NT2/D1 (cell line): ENCODE data around the gene PCDHGA4.

Experiments used
- DNase-seq: peaks from one replicate; pipeline ENCODE4 v3.0.0-alpha.2; 2011; ENCODE audit warnings: low read depth, low spot score
- H3K27me3 ChIP-seq: 2 replicates; pipeline ENCODE4 v1.6.0; 2011; ENCODE audit warnings: mild to moderate bottlenecking; ENCODE audit not compliant: insufficient read length, insufficient read depth
- H3K36me3 ChIP-seq: 2 replicates; pipeline ENCODE4 v1.6.1; 2011; ENCODE audit warnings: mild to moderate bottlenecking, low read length, mixed read lengths; ENCODE audit not compliant: insufficient read depth, insufficient read length
- H3K4me1 ChIP-seq: 2 replicates; pipeline ENCODE4 v1.5.1; 2011; ENCODE audit not compliant: insufficient read depth, insufficient read length
- H3K4me3 ChIP-seq: 2 replicates; pipeline ENCODE4 v1.5.1; 2011; ENCODE audit warnings: low read depth; ENCODE audit not compliant: insufficient read length
- H3K9ac ChIP-seq: 2 replicates; pipeline ENCODE4 v1.6.0; 2011; ENCODE audit warnings: low read depth; ENCODE audit not compliant: insufficient read length
- H3K9me3 ChIP-seq: 2 replicates; pipeline ENCODE4 v1.5.1; 2011; ENCODE audit warnings: mild to moderate bottlenecking, low read length; ENCODE audit not compliant: insufficient read depth
- SUZ12 ChIP-seq: IDR thresholded peaks from 2 replicates; pipeline ENCODE4 v1.6.1; 2011; ENCODE audit not compliant: insufficient read length, insufficient read depth; ENCODE audit errors: extremely low read depth
- YY1 ChIP-seq: IDR thresholded peaks from 2 replicates; pipeline ENCODE4 v1.6.1; 2011; ENCODE audit not compliant: insufficient read length, insufficient read depth
- ZNF274 ChIP-seq: IDR thresholded peaks from 2 replicates; pipeline ENCODE4 v1.6.1; 2011; ENCODE audit warnings: mild to moderate bottlenecking, low read depth, low read length

Gene PCDHGA4

DNA sequence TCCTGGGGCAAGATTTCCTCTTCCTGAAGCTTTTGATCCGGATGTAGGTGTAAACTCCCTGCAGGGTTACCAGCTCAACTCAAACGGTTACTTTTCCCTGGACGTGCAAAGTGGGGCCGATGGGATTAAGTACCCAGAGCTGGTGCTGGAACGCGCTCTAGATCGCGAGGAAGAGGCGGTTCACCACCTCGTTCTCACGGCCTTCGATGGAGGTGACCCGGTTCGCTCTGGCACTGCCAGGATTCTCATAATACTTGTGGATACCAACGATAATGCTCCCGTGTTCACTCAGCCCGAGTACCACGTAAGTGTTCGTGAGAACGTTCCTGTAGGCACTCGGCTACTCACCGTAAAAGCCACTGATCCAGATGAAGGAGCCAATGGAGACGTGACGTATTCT, 820 bp downstream of the PCDHGA4 start:
- Histone ChIP-seq H3K4me3 (no peak overlapping the region), H3K9ac (no peak overlapping the region)

DNA sequence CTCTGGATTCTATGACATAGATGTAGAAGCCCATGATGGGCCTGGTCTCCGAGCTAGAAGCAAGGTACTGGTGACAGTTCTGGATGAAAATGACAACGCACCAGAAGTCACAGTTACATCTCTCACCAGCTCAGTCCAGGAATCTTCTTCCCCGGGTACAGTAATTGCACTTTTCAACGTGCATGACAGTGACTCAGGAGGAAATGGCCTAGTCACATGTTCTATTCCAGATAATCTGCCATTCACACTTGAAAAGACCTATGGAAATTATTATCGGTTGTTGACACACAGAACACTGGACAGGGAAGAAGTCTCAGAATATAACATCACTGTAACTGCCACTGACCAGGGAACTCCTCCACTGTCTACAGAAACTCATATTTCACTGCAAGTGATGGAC, 1.3 kb downstream of the PCDHGA4 start:
- TF ChIP-seq SUZ12: no peak
- no peak for TF ChIP-seq ZNF274
- no peak for TF ChIP-seq YY1
- peaks cover 42% of the 10 kb centered on the region for H3K9me3 ChIP-seq
- no peaks in the 10 kb centered on the region for H3K36me3 ChIP-seq
- H3K27me3 ChIP-seq: no peaks in the 10 kb centered on the region
- H3K9ac ChIP-seq: no peak overlapping the region
- DNase-seq: no peak
- H3K4me3 ChIP-seq: no peak overlapping the region
- no peaks in the 10 kb centered on the region for H3K4me1 ChIP-seq

More for the DNA sequence above, 820 bp downstream of the PCDHGA4 start:
- H3K9me3 ChIP-seq: peaks cover 47% of the 10 kb centered on the region
- no peaks in the 10 kb centered on the region for H3K27me3 ChIP-seq
- no peak for TF ChIP-seq YY1
- TF ChIP-seq SUZ12: no peak
- TF ChIP-seq ZNF274: no peak
- DNase-seq: no peak
- H3K4me1 ChIP-seq: no peaks in the 10 kb centered on the region
- H3K36me3 ChIP-seq: no peaks in the 10 kb centered on the region

DNA sequence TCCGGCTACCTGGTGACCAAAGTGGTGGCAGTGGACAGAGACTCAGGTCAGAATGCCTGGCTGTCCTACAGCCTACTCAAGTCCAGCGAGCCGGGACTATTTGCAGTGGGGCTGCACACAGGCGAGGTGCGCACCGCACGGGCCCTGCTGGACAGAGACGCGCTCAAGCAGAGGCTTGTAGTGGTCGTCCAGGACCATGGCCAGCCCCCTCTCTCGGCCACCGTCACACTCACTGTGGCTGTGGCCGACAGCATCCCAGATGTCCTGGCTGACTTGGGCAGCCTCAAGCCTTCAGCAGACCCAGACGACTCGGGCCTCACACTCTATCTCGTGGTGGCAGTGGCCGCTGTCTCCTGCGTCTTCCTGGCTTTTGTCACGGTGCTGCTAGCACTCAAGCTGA, 2.1 kb downstream of the PCDHGA4 start:
- DNase-seq: no peak
- H3K4me3 ChIP-seq: no peak overlapping the region
- no peaks in the 10 kb centered on the region for H3K36me3 ChIP-seq
- no peak overlapping the region for H3K9ac ChIP-seq
- no peaks in the 10 kb centered on the region for H3K4me1 ChIP-seq
- TF ChIP-seq YY1 (no peak), SUZ12 (no peak), ZNF274 (no peak)
- H3K9me3 ChIP-seq: peaks cover 37% of the 10 kb centered on the region
- no peaks in the 10 kb centered on the region for H3K27me3 ChIP-seq

GRCh38 chr5:141359790-141360426, 5.1 kb downstream of the PCDHGA4 start, which contains the start of gene PCDHGB2:
TSS of gene PCDHGB2 (plus strand) at chr5:141359994. CDS start at chr5:141360136, 142 bp downstream.
- Histone ChIP-seq H3K4me1 (no peaks in the 10 kb centered on the region), H3K36me3 (no peaks in the 10 kb centered on the region), H3K9ac (no peak within 1 kb of the TSS), H3K27me3 (no peaks in the 10 kb centered on the region), H3K9me3 (peaks cover 44% of the 10 kb centered on the region), H3K4me3 (no peak within 1 kb of the TSS)
- DNase-seq: no peak
- TF ChIP-seq SUZ12 (no peak), ZNF274 (no peak), YY1 (no peak)

DNA sequence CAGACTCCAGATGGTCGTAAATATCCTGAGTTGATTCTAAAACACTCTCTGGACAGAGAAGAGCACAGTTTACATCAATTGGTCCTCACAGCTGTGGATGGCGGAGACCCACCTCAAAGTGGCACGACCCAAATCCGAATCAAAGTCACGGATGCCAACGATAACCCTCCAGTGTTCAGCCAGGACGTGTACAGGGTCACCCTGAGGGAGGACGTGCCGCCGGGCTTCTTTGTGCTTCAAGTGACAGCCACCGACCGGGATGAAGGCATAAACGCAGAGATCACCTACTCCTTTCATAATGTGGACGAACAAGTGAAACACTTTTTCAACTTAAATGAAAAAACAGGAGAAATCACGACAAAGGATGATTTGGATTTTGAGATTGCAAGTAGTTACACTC, 5.9 kb downstream of the PCDHGA4 start:
- Histone ChIP-seq H3K9me3 (peaks cover 45% of the 10 kb centered on the region), H3K4me3 (no peak overlapping the region), H3K27me3 (no peaks in the 10 kb centered on the region), H3K36me3 (no peaks in the 10 kb centered on the region), H3K4me1 (no peaks in the 10 kb centered on the region), H3K9ac (no peak overlapping the region)
- no peak for DNase-seq
- TF ChIP-seq ZNF274 (no peak), SUZ12 (no peak), YY1 (no peak)

- no peaks in the 10 kb centered on the region for H3K36me3 ChIP-seq
- H3K9me3 ChIP-seq: peaks cover 40% of the 10 kb centered on the region; the same call in 1 of the 2 replicates
- H3K9ac ChIP-seq: no peak overlapping the region
- no peak for DNase-seq
- H3K27me3 ChIP-seq: no peaks in the 10 kb centered on the region
- no peaks in the 10 kb centered on the region for H3K4me1 ChIP-seq
- TF ChIP-seq SUZ12 (no peak), YY1 (no peak), ZNF274 (no peak)
- H3K4me3 ChIP-seq: no peak overlapping the region
These were observed 7.9 kb downstream of the PCDHGA4 start for GRCh38 chr5:141362719-141363118.

GRCh38 chr5:141363952-141364660, 9.3 kb downstream of the PCDHGA4 start, which contains the start of gene PCDHGA5:
TSS of gene PCDHGA5 (plus strand) at chr5:141364162. CDS start at chr5:141364331, 169 bp downstream.
- no peaks in the 10 kb centered on the region for H3K36me3 ChIP-seq
- no peak within 1 kb of the TSS for H3K4me3 ChIP-seq
- H3K4me1 ChIP-seq: no peaks in the 10 kb centered on the region
- DNase-seq: no peak
- H3K9ac ChIP-seq: no peak within 1 kb of the TSS
- H3K27me3 ChIP-seq: no peaks in the 10 kb centered on the region
- TF ChIP-seq YY1 (no peak), ZNF274 (no peak), SUZ12 (no peak)
- H3K9me3 ChIP-seq: peaks cover 40% of the 10 kb centered on the region; the same call in 1 of the 2 replicates
